ENCODE measurements around the gene RTN4R.
A peak's percentile ranks its signal among the peaks of the same experiment; 100 is the strongest.
"Not testable (repeated sequence)": the region's sequence is repeated elsewhere in the genome, so short reads cannot be mapped to it uniquely, and the experiment has no call there.

Gene RTN4R

GRCh38 chr22:20277936-20278635, 10.0 kb upstream of the RTN4R start:
- intact Hi-C loops (cut with DNase I); DNase-seq: not testable (repeated sequence)

DNA sequence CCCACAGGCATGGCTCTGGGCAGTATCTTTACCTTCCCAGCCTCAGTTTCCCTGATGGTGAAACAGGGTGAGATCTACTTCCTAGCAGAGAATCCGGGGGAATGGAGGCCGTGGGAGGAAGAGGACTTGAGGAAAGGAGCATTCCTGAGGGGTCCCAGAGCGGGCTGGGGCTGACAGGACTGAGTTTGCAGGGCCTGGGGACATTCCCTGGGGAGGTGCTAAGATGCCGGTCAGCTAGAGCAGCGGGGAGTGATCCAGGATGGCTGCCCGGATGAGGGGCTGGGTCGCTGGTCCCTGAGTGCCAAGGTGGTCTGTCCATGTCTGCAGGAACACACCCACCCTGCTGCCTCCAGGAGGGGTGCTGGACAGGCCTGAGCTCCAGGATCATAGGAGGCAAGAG, 8.3 kb upstream of the RTN4R start:
- intact Hi-C loops (cut with DNase I) = no loop called here
- no peak for DNase-seq

DNA sequence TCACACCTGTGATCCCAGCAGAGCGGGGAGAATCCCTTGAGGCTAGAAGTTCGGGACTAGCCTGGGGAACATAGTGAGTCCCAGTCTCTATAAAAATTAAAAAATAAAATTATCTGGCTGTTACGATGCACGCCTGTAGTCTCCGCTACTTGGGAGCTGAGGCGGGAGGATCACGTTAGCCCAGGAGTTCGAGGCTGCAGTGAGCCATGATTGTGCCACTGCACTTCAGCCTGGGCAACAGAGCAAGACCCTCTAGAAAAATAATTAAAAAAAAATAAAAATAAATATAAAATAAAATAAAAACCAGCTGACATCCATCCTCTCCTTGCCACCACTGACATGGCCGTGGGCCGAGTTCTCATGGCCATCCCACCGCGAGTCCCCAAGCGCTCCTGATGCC, 7.7 kb upstream of the RTN4R start:
- intact Hi-C loops (cut with DNase I) = no loop called here
- DNase-seq = no peak

DNA sequence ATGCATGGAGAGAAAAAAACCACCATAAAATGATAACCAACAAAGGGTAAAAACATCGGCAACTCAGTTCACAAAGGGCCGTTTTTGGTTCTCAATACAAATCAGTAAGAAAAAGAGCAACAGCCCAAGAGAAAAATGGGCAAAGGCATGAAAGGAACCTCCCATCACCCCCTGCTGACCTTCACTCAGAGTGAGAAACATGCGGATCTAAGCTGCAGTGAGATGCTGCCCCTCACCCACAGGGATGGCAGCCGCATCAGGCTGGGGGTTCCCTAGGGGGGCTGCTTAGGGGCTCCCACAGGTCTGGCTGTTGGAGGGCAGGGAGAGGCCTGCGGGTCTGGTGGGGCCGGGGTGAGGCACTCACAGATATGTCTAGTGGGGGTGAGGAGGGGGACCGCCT, 7.2 kb upstream of the RTN4R start:
- DNase-seq; intact Hi-C loops (cut with DNase I): not testable (repeated sequence)

GRCh38 chr22:20274374-20274773, 6.3 kb upstream of the RTN4R start:
- intact Hi-C loops (cut with DNase I); DNase-seq: not testable (repeated sequence)

- intact Hi-C loops (cut with DNase I) = no loop called here
- no peak for DNase-seq
Observed at GRCh38 chr22:20273758-20274181, 5.7 kb upstream of the RTN4R start.

GRCh38 chr22:20272700-20273099, 4.6 kb upstream of the RTN4R start:
- no peak for DNase-seq
- intact Hi-C loops (cut with DNase I) = no loop called here

DNA sequence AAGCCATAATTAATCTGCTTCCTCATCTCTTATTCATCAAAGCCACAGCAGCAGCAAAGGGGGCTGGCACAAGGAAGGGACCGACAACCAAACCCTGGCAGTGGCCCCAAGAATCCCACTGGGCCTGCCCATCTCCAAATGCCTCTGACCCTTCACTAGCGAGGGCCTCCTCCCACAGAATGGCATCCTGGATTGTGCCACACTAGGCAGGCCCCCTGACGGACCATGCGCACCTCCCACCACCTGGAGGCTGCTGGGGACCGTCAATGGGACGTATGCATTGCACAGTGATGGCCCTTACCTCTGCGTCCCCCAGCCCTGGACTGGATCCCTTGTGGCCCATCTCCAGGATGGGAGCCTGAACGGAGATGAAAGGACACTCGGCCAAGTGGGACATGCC, 4.1 kb upstream of the RTN4R start:
- no peak for DNase-seq
- intact Hi-C loops (cut with DNase I) = no loop called here

DNA sequence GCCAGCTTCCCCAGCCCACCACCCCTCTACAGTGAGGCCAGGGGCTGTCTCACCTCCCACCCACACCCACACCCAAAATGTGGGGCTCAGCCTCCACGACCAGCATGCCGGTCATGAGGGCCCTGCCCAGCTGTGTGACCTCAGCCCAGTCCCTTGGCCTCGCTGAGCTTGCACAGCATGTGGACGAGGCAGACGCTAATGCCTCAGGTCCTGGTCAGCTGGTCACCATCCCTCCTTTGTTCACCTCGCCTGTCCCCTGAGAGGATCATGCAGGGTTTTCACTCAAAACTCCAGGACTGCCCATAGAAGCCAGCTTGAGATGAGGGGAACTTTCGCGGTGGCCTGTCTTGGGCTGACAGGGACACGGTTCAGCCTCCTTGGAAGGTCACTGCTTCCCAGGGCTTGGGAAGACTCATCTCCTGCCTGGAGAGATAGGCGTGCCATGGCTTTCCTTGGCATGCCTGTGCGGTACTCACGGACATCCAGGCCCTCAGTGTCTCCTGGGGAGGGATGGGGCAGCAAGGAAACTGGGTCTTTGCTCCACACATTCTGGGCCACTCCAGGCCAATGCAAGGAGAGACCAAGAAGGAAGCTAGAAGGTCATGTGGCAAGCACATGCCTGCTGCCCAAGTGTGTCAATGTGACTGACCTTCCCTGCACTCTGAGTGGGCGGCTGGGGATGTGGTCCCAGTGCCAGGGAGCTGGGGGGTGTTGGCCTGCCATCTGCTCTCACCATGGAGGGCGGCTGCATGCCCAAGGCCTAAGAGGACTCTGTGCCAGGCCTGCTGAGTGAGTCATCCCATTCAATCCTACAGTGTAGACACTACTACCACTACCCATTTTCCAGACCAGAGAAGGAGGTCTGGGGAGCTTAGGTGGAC, 3.2 kb upstream of the RTN4R start:
- intact Hi-C loops (cut with DNase I) = no loop called here
- peak in 5 of 42 donors; percentile 24 to 61 (median 30) for DNase-seq

DNA sequence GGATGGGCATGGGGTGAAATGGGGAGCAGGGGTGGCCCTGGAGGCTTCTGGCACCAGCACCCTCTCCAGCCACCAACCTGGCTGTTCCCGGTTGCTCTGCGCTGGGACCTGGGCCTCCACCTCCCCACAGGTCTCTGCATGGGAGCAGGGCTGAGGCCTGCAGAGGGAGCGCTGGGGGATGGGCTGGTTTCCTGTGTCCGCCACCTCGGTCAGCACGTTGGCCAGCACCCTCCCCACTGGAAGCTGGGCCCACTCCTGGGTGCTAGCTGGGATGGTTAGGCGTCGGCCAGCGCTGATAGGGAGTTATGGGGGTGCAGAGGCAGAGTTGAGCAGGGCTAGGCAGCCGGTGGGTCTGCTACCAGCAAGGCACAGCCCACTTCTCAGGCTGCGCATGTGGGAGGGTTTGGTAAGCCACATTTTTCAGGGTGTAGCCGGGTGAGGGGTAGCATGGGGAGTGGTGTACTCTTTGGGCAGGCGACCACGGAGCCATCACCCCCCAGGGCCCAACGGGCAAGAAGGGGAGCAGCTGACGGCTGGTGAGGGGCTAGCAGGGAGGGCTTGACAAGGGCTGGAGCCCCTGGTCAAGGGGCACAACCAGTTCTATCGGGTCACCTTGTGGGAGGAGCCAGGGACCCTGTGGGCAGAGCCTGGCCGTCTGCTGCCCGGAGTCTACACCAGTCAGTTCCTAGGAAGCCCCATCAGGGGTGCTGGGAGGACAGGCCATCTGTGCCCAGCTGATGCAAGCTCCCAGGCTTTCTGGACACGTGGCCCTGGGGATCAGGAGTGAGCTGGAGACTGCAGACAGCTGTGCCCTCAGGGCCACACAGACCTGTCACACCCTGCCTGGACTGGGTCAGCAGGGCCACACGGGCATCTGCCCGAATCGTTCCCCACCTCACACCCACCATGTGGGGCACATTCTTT, 2.3 kb upstream of the RTN4R start:
- DNase-seq; intact Hi-C loops (cut with DNase I): not testable (repeated sequence)

DNA sequence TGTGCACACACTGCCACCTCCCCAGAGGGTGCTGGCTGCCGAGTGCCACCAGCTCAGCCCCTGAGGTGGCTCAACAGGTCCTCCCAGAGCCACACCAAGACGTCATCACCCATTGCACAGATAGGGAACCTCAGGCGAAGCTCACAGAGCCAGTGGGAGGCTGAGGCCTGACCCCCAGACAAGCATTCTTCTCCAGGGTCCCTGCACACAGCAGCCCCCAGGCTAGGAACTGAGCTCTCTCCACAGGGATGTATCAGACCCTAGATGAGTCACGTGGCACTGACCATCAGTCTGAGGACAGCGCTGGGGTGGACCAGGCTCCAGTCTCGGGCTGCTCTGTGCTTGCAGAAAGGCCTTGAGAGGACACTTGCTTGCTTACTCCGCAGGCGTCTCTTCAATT, 1.6 kb upstream of the RTN4R start:
- DNase-seq = not testable (repeated sequence)
- intact Hi-C loops (cut with DNase I) = loop anchor here (5.0 kb wide), 1 partner anchor 112 kb away; no protein-coding TSS in a partner anchor

DNA sequence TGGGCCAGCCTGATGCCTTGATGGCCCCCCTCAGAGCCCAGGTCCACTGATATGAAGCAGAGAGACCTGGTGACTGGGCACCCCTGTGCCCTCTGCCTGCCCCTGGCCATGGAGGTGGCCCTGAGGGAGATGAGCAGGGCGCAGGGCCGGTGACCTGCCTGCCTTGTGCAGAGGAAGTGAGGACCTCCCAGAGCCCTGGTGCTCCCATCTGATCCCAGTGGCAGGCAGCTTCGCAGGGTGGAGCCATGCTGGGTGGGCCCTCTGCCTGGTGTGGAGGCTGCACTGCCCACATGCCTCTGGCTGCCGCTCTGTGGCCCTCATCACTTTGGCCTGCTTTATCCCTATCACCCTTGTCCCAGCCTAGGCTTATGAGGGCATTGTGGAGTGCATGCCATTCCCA, 1.1 kb upstream of the RTN4R start:
- not testable (repeated sequence) for DNase-seq
- intact Hi-C loops (cut with DNase I) = loop anchor here (5.0 kb wide), 1 partner anchor 112 kb away; no protein-coding TSS in a partner anchor

DNA sequence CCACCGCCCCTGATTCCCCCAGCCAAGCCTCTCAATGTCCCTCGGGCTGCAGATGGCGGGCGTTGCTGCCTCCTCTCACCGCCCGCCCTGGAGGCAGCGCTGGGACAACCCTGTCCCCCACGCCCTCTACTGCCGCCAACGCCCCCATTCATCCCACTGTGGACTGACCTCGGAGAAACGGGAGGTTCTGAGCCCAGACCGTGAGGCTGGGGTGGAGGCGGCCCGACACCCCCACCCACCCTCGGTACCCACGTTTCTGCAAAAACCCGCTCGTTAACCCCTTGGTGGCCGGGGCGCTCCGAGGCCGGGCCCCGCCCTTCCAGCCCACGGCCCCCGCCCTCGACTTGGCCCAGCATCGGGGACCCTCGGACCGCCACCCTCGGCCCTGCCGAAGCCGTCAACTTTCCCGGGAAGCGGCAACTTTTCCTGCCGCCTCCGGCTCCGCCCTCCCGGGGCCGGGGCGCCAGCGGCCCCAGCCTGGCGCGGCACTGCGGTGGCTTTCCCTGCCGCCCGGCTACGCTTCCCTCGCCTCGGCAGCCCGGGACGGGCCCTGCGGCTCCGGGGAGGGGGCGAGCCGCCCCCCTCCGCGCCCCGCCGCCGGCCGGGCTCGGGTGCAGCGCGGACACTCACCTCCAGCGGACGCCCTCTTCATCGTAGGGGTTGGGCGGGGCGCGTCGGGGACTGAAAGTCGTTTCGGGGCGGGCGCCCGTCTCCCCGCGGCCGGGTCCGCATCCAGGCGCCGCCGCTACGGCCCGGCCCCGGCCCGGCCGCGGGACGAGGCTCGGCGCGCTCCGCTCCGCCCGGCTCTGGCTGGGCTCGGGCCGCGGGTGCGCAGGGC, 458 bp downstream of the RTN4R start:
- no peak for DNase-seq

DNA sequence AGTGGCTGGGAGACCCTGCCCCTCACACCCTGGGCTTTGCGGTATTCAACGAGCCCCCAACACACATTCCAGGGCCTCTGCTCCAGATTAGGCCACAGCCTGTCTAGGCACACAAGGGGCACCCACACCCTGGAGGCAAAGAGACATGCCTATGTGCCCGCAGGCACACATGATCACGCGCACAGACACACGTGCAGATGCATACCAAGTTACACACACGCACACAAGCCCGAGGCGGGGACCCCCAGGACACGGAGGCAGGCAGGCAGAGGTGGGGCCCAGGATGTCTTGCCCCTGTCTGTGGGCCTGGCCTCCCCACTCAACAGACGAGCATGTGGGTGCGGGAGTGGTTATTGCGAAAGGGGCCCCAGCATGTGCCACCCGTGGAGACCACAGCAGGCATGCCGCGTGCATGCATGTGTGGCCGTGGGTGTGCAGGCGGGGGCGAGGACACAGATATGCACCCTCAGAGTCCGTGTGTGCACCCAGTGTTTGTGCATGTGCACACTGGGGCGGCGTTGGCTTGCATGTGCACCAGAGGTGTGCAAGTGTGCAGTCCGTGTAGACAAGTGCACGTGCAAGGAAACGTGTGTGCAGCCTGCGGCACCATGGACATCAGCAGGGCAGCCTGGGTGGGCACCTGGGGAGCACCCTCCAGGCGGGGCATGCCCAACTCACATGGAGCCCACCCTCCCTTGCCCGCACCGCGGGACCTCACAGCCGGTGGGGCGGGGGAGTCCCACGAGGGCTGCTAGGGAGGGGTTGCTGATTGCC, 1.3 kb downstream of the RTN4R start:
- peak in 15 of 42 donors; percentile 20 to 49 (median 29) for DNase-seq
- intact Hi-C loops (cut with DNase I) = loop anchor here (5.0 kb wide), 1 partner anchor 110 kb away; no protein-coding TSS in a partner anchor

More for the DNA sequence above, 458 bp downstream of the RTN4R start:
- intact Hi-C loops (cut with DNase I) = loop anchor here (5.0 kb wide), 1 partner anchor 110 kb away; no protein-coding TSS in a partner anchor

- intact Hi-C loops (cut with DNase I) = loop anchor here (5.0 kb wide), 1 partner anchor 109 kb away; no protein-coding TSS in a partner anchor
Observed at GRCh38 chr22:20265772-20266666, 2.1 kb downstream of the RTN4R start.

More at GRCh38 chr22:20265772-20266666, 2.1 kb downstream of the RTN4R start:
- not testable (repeated sequence) for DNase-seq
